HUES64 (cell line): ENCODE data around the gene PHKB.

Experiments used
- H3K27ac ChIP-seq: 2 replicates; pipeline ENCODE4 v1.7.0; 2013; ENCODE audit warnings: low read depth, low read length, inconsistent platforms
- H3K27me3 ChIP-seq: 2 replicates; pipeline ENCODE4 v1.6.1; 2013; ENCODE audit warnings: mild to moderate bottlenecking, low read length; ENCODE audit not compliant: insufficient read depth
- H3K36me3 ChIP-seq: 2 replicates; pipeline ENCODE4 v1.6.1; 2013; ENCODE audit warnings: mild to moderate bottlenecking, low read length; ENCODE audit not compliant: insufficient read depth
- H3K4me1 ChIP-seq: 2 replicates; pipeline ENCODE4 v1.6.1; 2013; ENCODE audit warnings: mild to moderate bottlenecking, low read length, moderate library complexity; ENCODE audit not compliant: insufficient read depth
- H3K4me3 ChIP-seq: 2 replicates; pipeline ENCODE4 v1.5.1; 2013; ENCODE audit warnings: mild to moderate bottlenecking, low read length, moderate library complexity
- H3K9ac ChIP-seq: 2 replicates; pipeline ENCODE4 v1.6.1; 2013; ENCODE audit warnings: mild to moderate bottlenecking, low read depth, low read length
- H3K9me3 ChIP-seq: 2 replicates; pipeline ENCODE4 v1.6.1; 2013; ENCODE audit warnings: low read depth, low read length; ENCODE audit not compliant: insufficient read depth
- WGBS: fragments of 150-250, 120-280 bp; methylation state at CpG from one replicate; pipeline ENCODE4 v1.1.7; 2013; ENCODE audit warnings: missing lambda C conversion rate; 5-methylcytosine and 5-hydroxymethylcytosine counted together

PHKB gene

GRCh38 chr16:47687694-47688093 lies 226.6 kb downstream of the PHKB start:
- peaks cover 14% of the 10 kb centered on the region for H3K9me3 ChIP-seq
- no peak overlapping the region for H3K9ac ChIP-seq
- WGBS, result 87% methylated on average over 2 of the region's 2 CpGs
- H3K36me3 ChIP-seq, result peaks cover 26% of the 10 kb centered on the region
- no peak overlapping the region for H3K27ac ChIP-seq
- H3K4me1 ChIP-seq, result no peaks in the 10 kb centered on the region
- H3K27me3 ChIP-seq, result no peaks in the 10 kb centered on the region
- no peak overlapping the region for H3K4me3 ChIP-seq

- no peak overlapping the region for H3K9ac ChIP-seq
- H3K4me3 ChIP-seq, result no peak overlapping the region
- peaks cover 42% of the 10 kb centered on the region for H3K36me3 ChIP-seq
- H3K9me3 ChIP-seq, result no peaks in the 10 kb centered on the region
- no peaks in the 10 kb centered on the region for H3K4me1 ChIP-seq
- WGBS, result 94% methylated on average over 8 of the region's 9 CpGs
- no peak overlapping the region for H3K27ac ChIP-seq
- no peaks in the 10 kb centered on the region for H3K27me3 ChIP-seq
Observed at GRCh38 chr16:47693226-47693625, 232.1 kb downstream of the PHKB start.

GRCh38 chr16:47694543-47694942 lies 233.4 kb downstream of the PHKB start:
- H3K4me3 ChIP-seq, result no peak overlapping the region
- 85% methylated on average over 3 of the region's 3 CpGs for WGBS
- no peak overlapping the region for H3K27ac ChIP-seq
- no peaks in the 10 kb centered on the region for H3K9me3 ChIP-seq
- H3K9ac ChIP-seq, result no peak overlapping the region
- H3K27me3 ChIP-seq, result no peaks in the 10 kb centered on the region
- H3K4me1 ChIP-seq, result peaks cover 9% of the 10 kb centered on the region
- H3K36me3 ChIP-seq, result peaks cover 37% of the 10 kb centered on the region

GRCh38 chr16:47695756-47696155 lies 234.6 kb downstream of the PHKB start:
- WGBS, result 98% methylated on average over 4 of the region's 4 CpGs
- H3K4me1 ChIP-seq, result peaks cover 19% of the 10 kb centered on the region
- no peak overlapping the region for H3K27ac ChIP-seq
- peaks cover 25% of the 10 kb centered on the region for H3K36me3 ChIP-seq
- no peaks in the 10 kb centered on the region for H3K9me3 ChIP-seq
- no peak overlapping the region for H3K9ac ChIP-seq
- no peaks in the 10 kb centered on the region for H3K27me3 ChIP-seq
- H3K4me3 ChIP-seq, result no peak overlapping the region

GRCh38 chr16:47697826-47698225 lies 236.7 kb downstream of the PHKB start:
- no peaks in the 10 kb centered on the region for H3K9me3 ChIP-seq
- peaks cover 23% of the 10 kb centered on the region for H3K36me3 ChIP-seq
- no peaks in the 10 kb centered on the region for H3K27me3 ChIP-seq
- no peak overlapping the region for H3K27ac ChIP-seq
- no peak overlapping the region for H3K4me3 ChIP-seq
- H3K4me1 ChIP-seq, result peaks cover 29% of the 10 kb centered on the region
- no peak overlapping the region for H3K9ac ChIP-seq
- 94% methylated on average over 3 of the region's 3 CpGs for WGBS

GRCh38 chr16:47699106-47699505 lies 238.0 kb downstream of the PHKB start:
- 86% methylated on average over 5 of the region's 5 CpGs for WGBS
- Histone ChIP-seq H3K4me3 (no peak overlapping the region), H3K27me3 (no peaks in the 10 kb centered on the region), H3K27ac (peak overlapping the region; percentile 47), H3K4me1 (peaks cover 29% of the 10 kb centered on the region), H3K9ac (no peak overlapping the region), H3K9me3 (no peaks in the 10 kb centered on the region), H3K36me3 (peaks cover 19% of the 10 kb centered on the region)

- WGBS, result 62% methylated on average over 6 of the region's 6 CpGs
Observed at GRCh38 chr16:47700857-47701587, 239.9 kb downstream of the PHKB start.

GRCh38 chr16:47705266-47705665 lies 244.1 kb downstream of the PHKB start:
- H3K4me3 ChIP-seq, result no peak overlapping the region
- no peak overlapping the region for H3K9ac ChIP-seq
- no peaks in the 10 kb centered on the region for H3K36me3 ChIP-seq
- WGBS, result 84% methylated on average over 4 of the region's 4 CpGs
- no peaks in the 10 kb centered on the region for H3K9me3 ChIP-seq
- H3K27ac ChIP-seq, result no peak overlapping the region
- H3K4me1 ChIP-seq, result peaks cover 17% of the 10 kb centered on the region; the same call in 1 of the 2 replicates
- H3K27me3 ChIP-seq, result no peaks in the 10 kb centered on the region

More at GRCh38 chr16:47700857-47701587, 239.9 kb downstream of the PHKB start:
- Histone ChIP-seq H3K27me3 (no peaks in the 10 kb centered on the region), H3K9ac (no peak overlapping the region), H3K4me3 (no peak overlapping the region), H3K4me1 (peaks cover 31% of the 10 kb centered on the region), H3K27ac (no peak overlapping the region), H3K36me3 (peaks cover 10% of the 10 kb centered on the region), H3K9me3 (no peaks in the 10 kb centered on the region)

- 98% methylated on average over 4 of the region's 4 CpGs for WGBS
- Histone ChIP-seq H3K4me1 (no peaks in the 10 kb centered on the region), H3K27me3 (no peaks in the 10 kb centered on the region), H3K27ac (no peak overlapping the region), H3K9me3 (no peaks in the 10 kb centered on the region), H3K36me3 (no peaks in the 10 kb centered on the region), H3K4me3 (no peak overlapping the region), H3K9ac (no peak overlapping the region)
Observed at GRCh38 chr16:47711809-47712208, 250.7 kb downstream of the PHKB start.

- no peaks in the 10 kb centered on the region for H3K4me1 ChIP-seq
- H3K27me3 ChIP-seq, result no peaks in the 10 kb centered on the region
- 92% methylated on average over 17 of the region's 17 CpGs for WGBS
- no peaks in the 10 kb centered on the region for H3K36me3 ChIP-seq
- H3K9me3 ChIP-seq, result no peaks in the 10 kb centered on the region
- no peak overlapping the region for H3K4me3 ChIP-seq
- H3K9ac ChIP-seq, result no peak overlapping the region
- H3K27ac ChIP-seq, result no peak overlapping the region
Observed at GRCh38 chr16:47712276-47713224, 251.4 kb downstream of the PHKB start.

GRCh38 chr16:47713225-47713595 lies 252.1 kb downstream of the PHKB start:
- H3K4me3 ChIP-seq, result no peak overlapping the region
- no peaks in the 10 kb centered on the region for H3K36me3 ChIP-seq
- WGBS, result 87% methylated on average over 6 of the region's 6 CpGs
- H3K4me1 ChIP-seq, result no peaks in the 10 kb centered on the region
- H3K27ac ChIP-seq, result no peak overlapping the region
- H3K27me3 ChIP-seq, result no peaks in the 10 kb centered on the region
- no peak overlapping the region for H3K9ac ChIP-seq
- H3K9me3 ChIP-seq, result no peaks in the 10 kb centered on the region
